DOHH2 (cell line): ENCODE results near the gene DSCAM.

ENCODE experiments used
- H3F3A ChIP-seq: fragments of 200-600 bp; sonication (generic), shearing (Covaris generic); 2 replicates; pipeline ENCODE4 v1.6.0; 2016; ENCODE audit warnings: antibody characterized with exemption, mild to moderate bottlenecking; ENCODE audit not compliant: control insufficient read depth, insufficient read depth
- H3K27ac ChIP-seq: fragments of 200-600 bp; sonication (generic); 2 replicates; pipeline ENCODE4 v1.5.1; 2014; ENCODE audit warnings: low read depth, mild to moderate bottlenecking, low read length, moderate library complexity
- H3K27me3 ChIP-seq: fragments of 200-600 bp; sonication (generic); 2 replicates; pipeline ENCODE4 v1.6.1; 2014; ENCODE audit warnings: mild to moderate bottlenecking, low read length, mixed read lengths; ENCODE audit not compliant: control insufficient read depth
- H3K36me3 ChIP-seq: fragments of 200-600 bp; sonication (generic); 2 replicates; pipeline ENCODE4 v1.6.1; 2014; ENCODE audit warnings: mild to moderate bottlenecking, low read length, moderate library complexity, mixed read lengths; ENCODE audit not compliant: control insufficient read depth
- H3K4me1 ChIP-seq: fragments of 200-600 bp; sonication (generic); 2 replicates; pipeline ENCODE4 v1.6.1; 2014; ENCODE audit warnings: mild to moderate bottlenecking, low read length, mixed read lengths; ENCODE audit not compliant: control insufficient read depth
- H3K4me2 ChIP-seq: fragments of 200-600 bp; sonication (generic); 2 replicates; pipeline ENCODE4 v1.6.0; 2014; ENCODE audit warnings: mild to moderate bottlenecking, low read length, moderate library complexity
- H3K4me3 ChIP-seq: fragments of 200-600 bp; sonication (generic); 2 replicates; pipeline ENCODE4 v1.5.1; 2014; ENCODE audit warnings: mild to moderate bottlenecking, low read length, mixed read lengths
- H3K79me2 ChIP-seq: fragments of 200-600 bp; sonication (generic); 2 replicates; pipeline ENCODE4 v1.6.1; 2014; ENCODE audit warnings: mild to moderate bottlenecking, low read length, mixed read lengths; ENCODE audit not compliant: control insufficient read depth
- H3K9me2 ChIP-seq: fragments of 200-600 bp; sonication (generic); replicated peaks from 2 replicates; pipeline ENCODE4 v1.6.1; 2014; ENCODE audit warnings: mild to moderate bottlenecking, low read length, mixed read lengths; ENCODE audit not compliant: control insufficient read depth
- H3K9me3 ChIP-seq: fragments of 200-600 bp; sonication (generic); 2 replicates; pipeline ENCODE4 v1.6.1; 2014; ENCODE audit warnings: antibody characterized with exemption, low read length, mixed read lengths; ENCODE audit not compliant: control insufficient read depth, insufficient read depth
- H4K20me1 ChIP-seq: fragments of 200-600 bp; sonication (generic); 2 replicates; pipeline ENCODE4 v1.6.0; 2014; ENCODE audit warnings: low read depth, mild to moderate bottlenecking, antibody characterized with exemption, low read length, moderate library complexity; ENCODE audit not compliant: control insufficient read depth, insufficient read depth
- CTCF ChIP-seq: fragments of 200-600 bp; sonication (generic); IDR thresholded peaks from one replicate; pipeline ENCODE4 v1.5.1; 2014; ENCODE audit warnings: antibody characterized with exemption, mild to moderate bottlenecking, low read depth, low read length; ENCODE audit not compliant: poor library complexity, severe bottlenecking
- EZH2phosphoT487 ChIP-seq: fragments of 200-600 bp; sonication (generic); IDR thresholded peaks from 2 replicates; pipeline ENCODE4 v1.6.1; 2017; ENCODE audit warnings: borderline replicate concordance, mild to moderate bottlenecking, antibody characterized with exemption, low read length, moderate library complexity, mixed read lengths

DSCAM gene

GRCh38 chr21:40355076-40355475 lies 491.9 kb downstream of the DSCAM start:
- H3K9me3 ChIP-seq: no peaks in the 10 kb centered on the region
- TF ChIP-seq CTCF: no peak
- TF ChIP-seq EZH2phosphoT487: no peak
- no peak overlapping the region for H3K27ac ChIP-seq
- H4K20me1 ChIP-seq: no peaks in the 10 kb centered on the region
- H3K4me3 ChIP-seq: no peak overlapping the region
- no peaks in the 10 kb centered on the region for H3K27me3 ChIP-seq
- H3F3A ChIP-seq: no peaks in the 10 kb centered on the region
- no peak overlapping the region for H3K4me2 ChIP-seq
- no peaks in the 10 kb centered on the region for H3K79me2 ChIP-seq
- H3K9me2 ChIP-seq: no peaks in the 10 kb centered on the region
- H3K4me1 ChIP-seq: no peaks in the 10 kb centered on the region
- H3K36me3 ChIP-seq: no peaks in the 10 kb centered on the region

DNA sequence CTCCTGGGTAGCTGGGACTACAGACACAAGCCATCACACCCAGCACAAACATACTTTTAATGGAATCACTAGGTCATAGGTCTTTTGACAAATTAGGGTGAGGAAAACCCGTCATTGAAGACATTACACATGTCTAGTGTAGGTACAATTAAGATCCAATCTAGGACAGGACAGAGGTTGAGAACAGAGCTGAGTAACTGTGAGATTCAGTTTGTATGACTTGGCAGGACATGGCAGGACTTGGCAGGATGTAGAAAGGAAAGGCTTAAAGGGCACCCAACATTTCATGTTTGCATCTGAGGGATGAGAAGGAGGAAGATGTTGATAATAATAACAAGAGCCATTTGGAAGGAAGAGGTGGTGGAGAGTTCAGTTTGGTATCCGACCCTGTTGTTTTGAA lies 496.0 kb downstream of the DSCAM start:
- TF ChIP-seq EZH2phosphoT487: no peak
- no peak for TF ChIP-seq CTCF
- peaks cover 9% of the 10 kb centered on the region; the same call in 1 of the 2 replicates for H3K9me3 ChIP-seq
- no peak overlapping the region for H3K4me2 ChIP-seq
- H3K79me2 ChIP-seq: no peaks in the 10 kb centered on the region
- H3F3A ChIP-seq: no peaks in the 10 kb centered on the region
- no peak overlapping the region for H3K27ac ChIP-seq
- no peaks in the 10 kb centered on the region for H3K36me3 ChIP-seq
- H3K27me3 ChIP-seq: no peaks in the 10 kb centered on the region
- H3K4me1 ChIP-seq: no peaks in the 10 kb centered on the region
- no peaks in the 10 kb centered on the region for H3K9me2 ChIP-seq
- no peak overlapping the region for H3K4me3 ChIP-seq
- no peaks in the 10 kb centered on the region for H4K20me1 ChIP-seq

- Histone ChIP-seq H3K4me3 (no peak overlapping the region), H3K4me1 (no peaks in the 10 kb centered on the region), H3K9me3 (peaks cover 9% of the 10 kb centered on the region; the same call in 1 of the 2 replicates), H3F3A (no peaks in the 10 kb centered on the region), H3K9me2 (no peaks in the 10 kb centered on the region), H3K4me2 (no peak overlapping the region), H3K27ac (no peak overlapping the region), H3K27me3 (no peaks in the 10 kb centered on the region), H3K79me2 (no peaks in the 10 kb centered on the region), H3K36me3 (no peaks in the 10 kb centered on the region), H4K20me1 (no peaks in the 10 kb centered on the region)
- TF ChIP-seq EZH2phosphoT487: no peak
Observed at GRCh38 chr21:40349591-40349990, 497.4 kb downstream of the DSCAM start.

GRCh38 chr21:40345711-40346321 lies 501.1 kb downstream of the DSCAM start:
- Histone ChIP-seq H3K4me2 (no peak overlapping the region), H3K36me3 (no peaks in the 10 kb centered on the region), H3F3A (no peaks in the 10 kb centered on the region)

More at GRCh38 chr21:40345711-40346321, 501.1 kb downstream of the DSCAM start:
- Histone ChIP-seq H3K9me2 (no peaks in the 10 kb centered on the region), H3K9me3 (peaks cover 9% of the 10 kb centered on the region; the same call in 1 of the 2 replicates), H3K79me2 (no peaks in the 10 kb centered on the region), H3K4me3 (no peak overlapping the region), H3K4me1 (no peaks in the 10 kb centered on the region), H3K27me3 (no peaks in the 10 kb centered on the region), H3K27ac (no peak overlapping the region), H4K20me1 (no peaks in the 10 kb centered on the region)
- TF ChIP-seq EZH2phosphoT487 (no peak), CTCF (no peak)
